Measurements from ENCODE around the gene MAGOHB. TPM values are rescaled to one million over a fixed set of nuclear protein-coding genes. Genes with fewer than 3 reads are reported as not detected.
A peak's percentile ranks its signal among the peaks of the same experiment; 100 is the strongest.

MAGOHB gene
- polyA plus RNA-seq, 2 of the 4 experiments (the other 2 are of a cell fraction), result 83.4 to 90.5 TPM

DNA sequence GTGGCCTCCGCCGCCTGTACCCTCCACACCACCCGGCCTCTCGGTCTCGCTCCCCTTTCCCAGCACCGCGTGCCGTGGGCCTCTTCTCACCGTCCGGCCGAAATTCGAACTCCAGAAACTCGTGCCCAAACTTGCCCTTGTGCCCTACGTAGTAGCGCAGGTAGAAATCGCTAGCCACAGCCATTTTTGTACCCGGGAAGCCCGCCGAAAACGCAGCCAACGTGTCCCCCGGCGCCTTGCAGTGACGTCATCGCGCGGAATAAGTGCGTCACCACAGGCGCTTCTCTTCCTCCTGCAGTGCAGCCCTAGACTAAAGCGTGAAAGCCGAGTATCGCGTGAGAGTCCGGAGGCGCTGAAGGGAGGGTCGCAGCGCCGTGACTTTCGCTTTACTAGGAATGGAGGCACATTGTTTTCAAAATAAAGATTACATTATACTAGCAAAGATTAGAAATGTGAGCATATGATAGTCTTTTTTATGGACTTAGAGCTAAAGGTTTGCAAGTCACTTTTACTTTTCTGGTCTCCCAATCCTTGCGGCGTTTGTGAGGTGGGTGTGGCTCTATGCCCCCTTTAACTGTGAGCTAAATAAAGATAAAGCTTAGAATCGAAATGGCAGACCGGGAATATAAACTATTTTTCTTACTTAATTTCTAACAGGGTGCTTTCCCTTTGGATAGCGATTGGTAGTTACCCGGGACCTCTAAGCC, at the start of gene MAGOHB (continued):
- TF ChIP-seq BCL3 (IDR thresholded peaks at IDR 0.05) (peak; percentile 84; the same call in 2 of the 3 replicates), MAFK (IDR thresholded peaks at IDR 0.05; ENCODE audit: partially characterized antibody) (peak; percentile 73), KDM5A (IDR thresholded peaks at IDR 0.05) (peak; percentile 97), PBX3 (IDR thresholded peaks at IDR 0.05) (no peak), MYC (IDR thresholded peaks at IDR 0.05; ENCODE audit: borderline replicate concordance, low read length) (peak; percentile 76; the same call in 1 of the 2 replicates)

- peak; percentile 59 to 74; a peak in 5 of 6 replicates for ATAC-seq
- CTCF ChIA-PET, result no interaction called here
- WGBS (ENCODE audit: missing lambda C conversion rate), result 3% methylated on average over 3 of the region's 3 CpGs
These were observed 47.9 kb upstream of the MAGOHB start for GRCh38 chr12:10661338-10661737.

GRCh38 chr12:10654003-10654402, 40.6 kb upstream of the MAGOHB start:
- ATAC-seq (no peak), DNase-seq (ENCODE audit: low read depth in 1 of 2, low spot score in 1 of 2) (no peak), FAIRE-seq (no peak)
- no peaks in the 10 kb centered on the region for H3K4me1 ChIP-seq
- POLR2A ChIA-PET, result no interaction called here
- peaks cover 6% of the 10 kb centered on the region; the same call in 2 of the 3 replicates for H3K9me3 ChIP-seq
- no peak overlapping the region for H3K4me2 ChIP-seq
- CTCF ChIA-PET, result no interaction called here
- no peak overlapping the region for H3K4me3 ChIP-seq
- H3K27ac ChIP-seq, result no peak overlapping the region
- TF ChIP-seq, protein P1, sequence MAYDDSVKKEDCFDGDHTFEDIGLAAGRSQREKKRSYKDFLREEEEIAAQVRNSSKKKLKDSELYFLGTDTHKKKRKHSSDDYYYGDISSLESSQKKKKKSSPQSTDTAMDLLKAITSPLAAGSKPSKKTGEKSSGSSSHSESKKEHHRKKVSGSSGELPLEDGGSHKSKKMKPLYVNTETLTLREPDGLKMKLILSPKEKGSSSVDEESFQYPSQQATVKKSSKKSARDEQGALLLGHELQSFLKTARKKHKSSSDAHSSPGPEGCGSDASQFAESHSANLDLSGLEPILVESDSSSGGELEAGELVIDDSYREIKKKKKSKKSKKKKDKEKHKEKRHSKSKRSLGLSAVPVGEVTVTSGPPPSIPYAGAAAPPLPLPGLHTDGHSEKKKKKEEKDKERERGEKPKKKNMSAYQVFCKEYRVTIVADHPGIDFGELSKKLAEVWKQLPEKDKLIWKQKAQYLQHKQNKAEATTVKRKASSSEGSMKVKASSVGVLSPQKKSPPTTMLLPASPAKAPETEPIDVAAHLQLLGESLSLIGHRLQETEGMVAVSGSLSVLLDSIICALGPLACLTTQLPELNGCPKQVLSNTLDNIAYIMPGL (CRISPR knock-in tag; IDR thresholded peaks at IDR 0.05; ENCODE audit: borderline replicate concordance), result no peak
- TF ChIP-seq MAX (IDR thresholded peaks at IDR 0.05) (no peak), KDM1A (IDR thresholded peaks at IDR 0.05; ENCODE audit: low read depth) (no peak), HDAC2 (IDR thresholded peaks at IDR 0.05) (no peak), POLR2A (IDR thresholded peaks at IDR 0.05; ENCODE audit: low read length) (no peak), BCL3 (IDR thresholded peaks at IDR 0.05) (no peak), PBX3 (IDR thresholded peaks at IDR 0.05) (no peak), FOSL2 (IDR thresholded peaks at IDR 0.05) (no peak), FOSL2 (CRISPR knock-in tag; IDR thresholded peaks at IDR 0.05) (no peak), HOXB5 (CRISPR knock-in tag; IDR thresholded peaks at IDR 0.05) (no peak), JUNB (IDR thresholded peaks at IDR 0.05) (no peak), HOXB13 (CRISPR knock-in tag; IDR thresholded peaks at IDR 0.05; ENCODE audit: low read depth) (no peak), NPAS2 (CRISPR knock-in tag; IDR thresholded peaks at IDR 0.05; ENCODE audit: borderline replicate concordance) (no peak), EHMT2 (IDR thresholded peaks at IDR 0.05; ENCODE audit: low read depth) (no peak), GATA3 (IDR thresholded peaks at IDR 0.05; ENCODE audit: borderline replicate concordance) (no peak), CTCF (IDR thresholded peaks at IDR 0.05) (no peak)

More at GRCh38 chr12:10661338-10661737, 47.9 kb upstream of the MAGOHB start:
- TF ChIP-seq, protein P2, sequence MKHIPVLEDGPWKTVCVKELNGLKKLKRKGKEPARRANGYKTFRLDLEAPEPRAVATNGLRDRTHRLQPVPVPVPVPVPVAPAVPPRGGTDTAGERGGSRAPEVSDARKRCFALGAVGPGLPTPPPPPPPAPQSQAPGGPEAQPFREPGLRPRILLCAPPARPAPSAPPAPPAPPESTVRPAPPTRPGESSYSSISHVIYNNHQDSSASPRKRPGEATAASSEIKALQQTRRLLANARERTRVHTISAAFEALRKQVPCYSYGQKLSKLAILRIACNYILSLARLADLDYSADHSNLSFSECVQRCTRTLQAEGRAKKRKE (CRISPR knock-in tag; IDR thresholded peaks at IDR 0.05; ENCODE audit: low read depth), result no peak
- TF ChIP-seq ZFP36 (IDR thresholded peaks at IDR 0.05; ENCODE audit: borderline replicate concordance, partially characterized antibody), result peak; percentile 19
- TF ChIP-seq CEBPB (IDR thresholded peaks at IDR 0.05), result peak in 1 of 2 experiments; percentile 4; a peak in 2 of 4 replicates
- TF ChIP-seq, protein P1 (CRISPR knock-in tag; IDR thresholded peaks at IDR 0.05; ENCODE audit: borderline replicate concordance), result no peak
- FAIRE-seq (no peak), DNase-seq (ENCODE audit: low read depth in 1 of 2, low spot score in 1 of 2) (peak in 1 of 2 experiments; percentile 50)
- Histone ChIP-seq H3K4me1 (peaks cover 9% of the 10 kb centered on the region; the same call in 1 of the 3 replicates), H3K4me2 (peak overlapping the region; percentile 30; the same call in 2 of the 3 replicates), H3K27ac (no peak overlapping the region), H3K4me3 (no peak overlapping the region), H3K9me3 (peaks cover 4% of the 10 kb centered on the region; the same call in 1 of the 3 replicates)
- POLR2A ChIA-PET, result no interaction called here
